HG02981 (cell line): ENCODE results near the gene MYOD1.
A peak's percentile ranks its signal among the peaks of the same experiment; 100 is the strongest.

Source experiments
- ATAC-seq: cut with Tn5 transposase; IDR thresholded peaks from one replicate; pipeline ENCODE4 v1.9.1; 2021; ENCODE audit warnings: mild to moderate bottlenecking, moderate library complexity; ENCODE audit not compliant: unreplicated experiment

Gene MYOD1

DNA sequence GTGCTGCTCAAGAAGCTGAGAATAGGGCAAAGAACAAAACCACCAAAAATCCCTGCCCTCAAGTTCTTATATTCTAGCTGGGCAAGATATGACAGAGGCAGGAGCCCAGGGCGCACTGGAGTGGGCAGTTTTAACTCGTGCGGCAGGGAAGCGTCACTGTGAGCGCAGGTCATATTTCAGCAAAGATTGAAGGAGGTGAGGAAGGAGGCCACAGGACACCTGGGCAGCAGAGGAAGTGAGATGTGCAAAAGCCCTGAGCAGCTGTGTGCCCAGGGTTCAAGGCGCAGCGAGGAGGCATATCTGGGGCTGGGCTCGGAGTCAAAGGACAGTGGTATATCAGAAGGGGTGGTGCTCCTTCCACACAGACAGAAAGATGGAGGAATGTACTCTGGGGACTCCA lies 28.7 kb downstream of the MYOD1 start:
- ATAC-seq: no peak

- no peak for ATAC-seq
Observed at GRCh38 chr11:17748761-17749721, 29.7 kb downstream of the MYOD1 start.

DNA sequence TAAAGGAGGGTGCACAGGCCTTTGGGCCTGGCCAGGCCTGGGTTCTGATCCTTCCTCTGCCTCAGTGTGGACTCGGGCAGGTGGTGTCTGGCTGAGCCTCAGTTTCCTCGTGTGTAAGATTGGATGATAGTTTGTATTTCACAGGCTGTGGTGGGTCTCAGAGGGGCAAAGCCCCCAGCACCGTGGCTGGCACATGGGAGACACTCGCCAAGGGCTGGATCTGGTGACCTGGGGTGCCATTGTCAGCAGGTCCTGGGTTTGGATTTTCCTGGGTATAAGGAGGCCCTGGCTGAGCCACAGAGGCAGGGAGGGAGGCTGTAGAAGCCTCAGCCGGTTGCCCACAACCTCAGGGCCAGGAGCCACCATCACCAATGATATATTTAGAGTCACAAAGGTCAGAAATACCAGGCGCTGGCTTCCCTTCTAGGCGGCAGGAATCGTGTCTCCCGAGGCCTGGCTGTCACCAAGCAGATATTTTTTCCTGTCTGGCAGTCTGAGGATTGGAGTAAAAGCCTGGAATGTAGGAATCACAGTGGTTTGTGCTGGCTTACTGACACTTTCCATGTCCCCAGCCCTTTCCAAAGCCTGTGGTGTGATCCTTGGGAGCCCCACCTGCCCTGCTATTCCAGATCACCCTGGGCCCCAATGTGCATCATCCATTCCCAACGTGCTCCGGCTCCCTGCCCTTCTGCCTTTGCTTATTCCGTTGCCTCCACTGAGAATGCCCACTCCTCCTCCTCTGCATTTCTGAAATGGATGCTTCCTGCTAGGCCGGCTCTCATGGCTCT lies 30.8 kb downstream of the MYOD1 start:
- no peak for ATAC-seq

GRCh38 chr11:17750801-17751165 lies 31.4 kb downstream of the MYOD1 start:
- no peak for ATAC-seq

- ATAC-seq: no peak
Observed at GRCh38 chr11:17751558-17751957, 32.2 kb downstream of the MYOD1 start.

GRCh38 chr11:17752144-17752543 lies 32.8 kb downstream of the MYOD1 start:
- no peak for ATAC-seq

DNA sequence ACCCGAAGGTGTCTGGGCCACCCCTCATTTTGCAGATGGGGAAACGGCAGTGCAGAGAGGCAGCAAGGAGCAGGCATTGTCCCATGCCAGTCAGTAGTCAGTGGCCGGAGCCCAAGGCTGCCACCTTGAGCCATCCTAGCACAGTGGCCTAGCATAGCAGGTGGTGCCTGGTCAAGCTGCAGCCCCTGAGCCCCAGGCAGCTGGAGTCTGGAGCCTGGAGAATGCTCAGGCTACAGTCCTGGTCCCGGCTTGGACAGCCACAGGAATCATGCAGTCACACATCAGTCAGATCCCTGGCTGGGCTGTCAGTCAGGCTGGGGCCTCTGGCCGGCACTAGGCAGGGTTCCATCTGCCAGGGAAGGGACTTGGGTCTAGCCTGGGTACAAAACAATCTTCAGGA lies 33.8 kb downstream of the MYOD1 start:
- no peak for ATAC-seq

GRCh38 chr11:17753641-17754040 lies 34.3 kb downstream of the MYOD1 start:
- no peak for ATAC-seq

DNA sequence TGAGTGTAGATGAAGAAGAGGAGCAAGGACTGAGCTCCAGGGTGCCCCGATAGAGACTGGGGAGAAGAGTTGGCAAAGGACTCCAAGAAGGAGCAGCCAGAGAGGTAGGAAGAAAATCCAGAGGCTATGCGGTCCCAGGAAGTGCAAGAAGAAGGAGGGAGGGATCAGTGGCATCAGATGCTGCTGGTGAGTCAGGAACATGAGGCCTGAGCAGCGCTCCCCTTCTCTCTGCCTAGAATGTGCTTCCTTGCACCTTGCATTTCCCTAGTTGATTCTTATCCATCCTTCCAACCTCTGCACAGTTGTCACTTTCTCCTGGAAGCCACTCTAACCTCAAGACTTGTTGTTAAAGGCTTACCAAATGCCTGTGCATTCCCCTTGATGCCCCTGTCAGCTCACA lies 36.5 kb downstream of the MYOD1 start:
- ATAC-seq: no peak

DNA sequence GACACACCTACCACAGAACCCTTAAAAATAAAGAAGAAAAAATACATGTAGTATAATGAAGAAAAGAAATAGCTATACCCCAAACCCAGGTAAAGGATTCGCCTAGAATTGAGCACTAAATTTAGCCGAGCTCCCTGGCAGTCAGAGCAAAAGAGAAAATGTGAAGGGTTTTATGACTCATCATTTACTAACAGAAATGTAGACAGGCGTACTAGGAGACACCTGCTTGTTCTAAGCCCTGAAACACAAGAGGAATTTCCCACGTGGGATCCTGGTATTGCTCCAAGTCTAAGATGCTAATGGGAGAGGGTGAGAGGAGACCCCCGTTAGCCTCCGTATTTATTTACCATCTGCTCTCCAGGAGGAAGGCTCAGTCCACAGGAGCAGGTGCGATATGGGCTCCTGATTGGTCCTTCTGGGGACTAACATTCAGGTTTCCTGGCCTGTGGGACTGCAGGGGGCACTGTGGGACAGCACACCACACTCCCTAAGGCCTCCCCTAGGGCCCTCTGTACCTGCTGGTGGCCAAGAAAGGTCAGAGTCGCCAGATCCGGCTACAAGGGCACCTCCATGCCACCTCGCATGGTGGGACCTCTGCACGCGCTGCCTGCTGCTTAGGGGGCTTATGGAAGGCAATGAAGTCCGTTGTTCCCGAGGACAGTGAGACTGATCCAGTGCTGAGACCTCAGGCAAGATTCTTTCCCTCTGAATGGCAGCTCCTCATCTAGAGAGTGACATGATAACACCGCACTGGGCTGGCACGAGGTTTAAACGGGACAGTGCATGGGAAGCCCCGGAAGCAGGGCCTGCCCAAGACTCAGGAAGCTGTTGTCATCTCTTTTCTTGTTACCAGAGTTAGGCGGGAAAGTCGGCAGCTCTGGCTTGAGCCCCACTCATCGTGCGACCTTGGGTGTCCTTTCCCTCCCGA lies 41.0 kb downstream of the MYOD1 start:
- peak; percentile 70 for ATAC-seq

DNA sequence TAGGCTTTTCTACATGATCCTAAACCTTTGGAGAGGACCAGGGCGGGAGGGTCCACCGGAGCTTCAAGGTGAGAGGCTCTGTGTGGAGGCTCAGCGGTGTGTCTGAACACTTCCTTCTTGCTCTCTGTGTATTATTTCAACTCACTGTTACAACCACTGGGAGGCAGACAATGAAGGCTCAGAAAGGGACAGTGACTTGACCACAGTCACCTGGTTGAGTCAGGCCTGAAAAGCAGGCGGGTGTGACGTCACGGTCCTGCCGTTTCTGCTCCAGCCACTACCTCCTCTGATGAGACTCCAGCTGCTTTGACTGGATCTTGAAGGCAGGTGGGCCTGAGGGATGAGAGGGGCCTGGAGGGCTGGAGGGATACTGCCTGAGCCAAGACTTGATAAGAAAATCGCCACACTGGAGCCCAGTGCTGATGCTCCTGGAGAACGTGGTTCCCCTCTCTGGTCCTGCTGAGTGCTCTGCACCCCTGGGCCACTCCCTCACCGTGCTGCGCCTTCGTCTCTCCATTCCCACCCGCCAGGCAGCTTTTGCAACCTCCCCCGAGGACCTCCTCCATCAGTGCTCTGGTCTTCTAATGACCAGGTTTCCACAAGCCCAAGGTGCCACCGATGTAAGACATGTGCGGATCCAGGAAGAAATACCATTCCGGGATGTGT lies 43.1 kb downstream of the MYOD1 start:
- peak; percentile 53 for ATAC-seq

GRCh38 chr11:17763244-17763643 lies 43.9 kb downstream of the MYOD1 start:
- no peak for ATAC-seq

GRCh38 chr11:17763703-17764102 lies 44.3 kb downstream of the MYOD1 start:
- ATAC-seq: no peak

GRCh38 chr11:17764446-17765218 lies 45.3 kb downstream of the MYOD1 start:
- no peak for ATAC-seq

DNA sequence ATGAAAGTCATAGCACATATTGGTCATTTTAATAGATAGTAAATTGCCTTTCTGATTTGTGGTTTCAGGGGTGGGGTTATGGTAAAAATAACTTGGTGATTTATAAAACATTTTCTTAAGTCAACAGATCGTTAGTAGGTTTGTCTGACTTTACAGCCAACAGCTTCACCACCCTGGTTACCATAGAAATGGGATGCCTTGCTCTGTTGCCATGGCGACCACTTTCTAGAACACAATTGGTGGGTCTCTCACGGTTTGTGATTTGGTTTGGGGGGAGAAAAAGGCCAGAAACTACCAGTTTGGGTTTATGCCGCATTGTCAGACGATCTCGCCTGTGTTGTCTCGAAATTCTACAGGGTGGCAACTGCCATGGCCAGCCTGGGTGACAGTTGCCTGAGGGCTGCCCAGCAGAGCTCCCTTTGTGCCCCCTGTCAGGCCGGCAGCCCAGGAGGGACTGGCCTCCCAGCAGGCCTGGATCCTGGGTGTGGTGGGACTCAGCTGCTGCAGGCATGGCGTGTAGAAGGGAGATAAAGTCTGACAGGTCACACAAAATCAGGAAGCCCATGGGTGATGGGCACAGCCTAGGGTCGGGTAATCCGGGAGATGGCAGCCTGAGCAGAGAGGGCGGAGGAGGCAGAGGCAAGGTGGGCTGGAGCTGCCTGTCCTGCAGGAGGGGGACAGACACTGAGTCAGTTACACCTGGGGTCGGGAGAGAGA lies 46.1 kb downstream of the MYOD1 start:
- ATAC-seq: no peak

GRCh38 chr11:17766073-17766359 lies 46.6 kb downstream of the MYOD1 start:
- ATAC-seq: no peak

GRCh38 chr11:17766590-17766989 lies 47.2 kb downstream of the MYOD1 start:
- ATAC-seq: no peak

- no peak for ATAC-seq
Observed at GRCh38 chr11:17767301-17767885, 48.0 kb downstream of the MYOD1 start.

- ATAC-seq: no peak
Observed at GRCh38 chr11:17767914-17768313, 48.5 kb downstream of the MYOD1 start.
